ENCODE results near the gene TAS1R3. TPM values are rescaled to one million over a fixed set of nuclear protein-coding genes. Genes with fewer than 3 reads are reported as not detected.

Gene TAS1R3
- total RNA-seq, 1 experiment from 2014 or later = 0.28 TPM

GRCh38 chr1:1320666-1321448 lies 10.2 kb upstream of the TAS1R3 start:
- Histone ChIP-seq H3K4me1 (ENCODE audit: insufficient read depth, low read length) (no peaks in the 10 kb centered on the region; the same call in 1 of the 2 replicates), H3T11ph (ENCODE audit: low read length) (no peak overlapping the region), H2BK20ac (ENCODE audit: low read depth, low read length, poor library complexity, severe bottlenecking) (no peak overlapping the region), H3K23ac (ENCODE audit: insufficient read length, low read depth, low read length) (no peak overlapping the region), H2BK15ac (ENCODE audit: low read depth, low read length) (no peak overlapping the region), H2BK120ac (ENCODE audit: low read depth, low read length, poor library complexity, severe bottlenecking) (no peak overlapping the region), H3K14ac (ENCODE audit: insufficient read depth, low read length) (no peak overlapping the region), H2AK5ac (ENCODE audit: insufficient read length, low read length) (no peak overlapping the region), H3K27ac (ENCODE audit: insufficient read length, low read depth, low read length) (no peak overlapping the region), H3K4ac (ENCODE audit: low read depth, low read length) (no peak overlapping the region), H4K20me1 (ENCODE audit: control insufficient read depth, insufficient read depth, insufficient read length) (peaks cover 5% of the 10 kb centered on the region), H3K27me3 (ENCODE audit: insufficient read depth, low read length) (no peaks in the 10 kb centered on the region), H3K56ac (ENCODE audit: insufficient read length, low read depth, low read length) (no peak overlapping the region), H4K5ac (ENCODE audit: insufficient read length, low read depth, low read length) (no peak overlapping the region), H3K23me2 (ENCODE audit: insufficient read length, low read depth, low read length, poor library complexity, severe bottlenecking) (peaks cover 8% of the 10 kb centered on the region), H4K91ac (ENCODE audit: insufficient read length, low read depth, low read length) (no peak overlapping the region), H3K79me1 (ENCODE audit: insufficient read depth, low read depth, low read length, poor library complexity, severe bottlenecking) (peaks cover 8% of the 10 kb centered on the region), H4K8ac (replicated peaks; ENCODE audit: insufficient read length, low read depth, low read length) (no peak overlapping the region), H3K18ac (ENCODE audit: insufficient read length, low read depth, low read length) (no peak overlapping the region), H2AFZ (ENCODE audit: low read length) (no peak overlapping the region), H3K4me2 (ENCODE audit: insufficient read depth, insufficient read length, low read length) (no peak overlapping the region), H2BK12ac (ENCODE audit: insufficient read length, low read depth, low read length) (no peak overlapping the region), H3K9me3 (ENCODE audit: control insufficient read depth, low read depth, low read length) (no peaks in the 10 kb centered on the region), H3K79me2 (ENCODE audit: insufficient read depth, low read length) (peaks cover 17% of the 10 kb centered on the region; the same call in 1 of the 2 replicates), H3K9ac (ENCODE audit: extremely low read depth, insufficient read length, low read length) (no peak overlapping the region), H2BK5ac (ENCODE audit: insufficient read length, low read length) (no peak overlapping the region)
- no peak for DNase-seq
- Mint-ChIP-seq H3K27ac (no peak overlapping the region), H3K9me3 (no peaks in the 10 kb centered on the region), H3K4me1 (peaks cover 6 to 20% of the 10 kb centered on the region in 2 experiments), H3K36me3 (ENCODE audit: insufficient read depth in 1 of 3, low read depth in 3 of 3) (peaks cover 13 to 47% (median 40%) of the 10 kb centered on the region in 3 experiments; a peak in 6 of 7 replicates), H3K4me3 (no peak overlapping the region; a peak in 1 of 5 replicates), H3K27me3 (ENCODE audit: low read depth) (no peaks in the 10 kb centered on the region)
- no CpG with 5 or more reads among the region's 23 CpGs for WGBS (ENCODE audit: extremely low coverage, insufficient read length, low lambda C conversion rate)
- TF ChIP-seq CTCF (conservative IDR thresholded peaks at IDR 0.05) = no peak
